ENCODE data around the gene PUSL1. TPM values are rescaled to one million over a fixed set of nuclear protein-coding genes. Genes with fewer than 3 reads are reported as not detected.

The PUSL1 gene
- total RNA-seq, 1 donor from 2014 or later, result 12.6 TPM

DNA sequence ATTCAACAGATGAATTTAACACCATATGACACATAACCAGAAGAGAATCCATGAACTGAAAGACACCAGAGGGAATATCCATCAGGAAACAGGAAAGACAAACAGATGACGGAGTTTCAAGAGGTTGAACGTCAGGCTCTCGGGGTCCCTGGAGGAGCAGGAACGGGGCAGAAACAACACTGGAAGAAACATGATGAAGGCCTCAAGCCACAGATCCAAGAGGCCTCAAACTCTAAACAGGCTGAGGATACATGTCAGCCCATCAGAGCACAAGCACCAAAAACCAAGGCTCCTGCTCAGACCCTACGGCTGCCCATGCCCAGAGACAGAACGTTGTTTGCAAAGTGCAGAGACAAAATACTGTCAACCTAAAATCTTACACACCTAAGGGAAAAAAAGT is 9.0 kb downstream of the PUSL1 start:
- Mint-ChIP-seq H3K27ac (no peak overlapping the region), H3K9me3 (no peaks in the 10 kb centered on the region), H3K27me3 (no peaks in the 10 kb centered on the region), H3K4me3 (no peak overlapping the region), H3K36me3 (ENCODE audit: low read depth) (peaks cover 51% of the 10 kb centered on the region), H3K4me1 (peaks cover 10% of the 10 kb centered on the region)
- DNase-seq (no peak), ATAC-seq (ENCODE audit: low read depth) (no peak)
- no peak for TF ChIP-seq CTCF (IDR thresholded peaks at IDR 0.05)
- intact Hi-C loops (cut with micrococcal nuclease), result no loop called here
- ChIA-PET CTCF (no interaction called here), POLR2A (interaction anchor here (0.7 kb wide), 1 partner anchor 311 kb away, joined by 4 read pairs; no protein-coding TSS in a partner anchor)

GRCh38 chr1:1318131-1318652 is 9.8 kb downstream of the PUSL1 start:
- POLR2A ChIA-PET, result no interaction called here
- H3K27ac Mint-ChIP-seq, result no peak overlapping the region

DNA sequence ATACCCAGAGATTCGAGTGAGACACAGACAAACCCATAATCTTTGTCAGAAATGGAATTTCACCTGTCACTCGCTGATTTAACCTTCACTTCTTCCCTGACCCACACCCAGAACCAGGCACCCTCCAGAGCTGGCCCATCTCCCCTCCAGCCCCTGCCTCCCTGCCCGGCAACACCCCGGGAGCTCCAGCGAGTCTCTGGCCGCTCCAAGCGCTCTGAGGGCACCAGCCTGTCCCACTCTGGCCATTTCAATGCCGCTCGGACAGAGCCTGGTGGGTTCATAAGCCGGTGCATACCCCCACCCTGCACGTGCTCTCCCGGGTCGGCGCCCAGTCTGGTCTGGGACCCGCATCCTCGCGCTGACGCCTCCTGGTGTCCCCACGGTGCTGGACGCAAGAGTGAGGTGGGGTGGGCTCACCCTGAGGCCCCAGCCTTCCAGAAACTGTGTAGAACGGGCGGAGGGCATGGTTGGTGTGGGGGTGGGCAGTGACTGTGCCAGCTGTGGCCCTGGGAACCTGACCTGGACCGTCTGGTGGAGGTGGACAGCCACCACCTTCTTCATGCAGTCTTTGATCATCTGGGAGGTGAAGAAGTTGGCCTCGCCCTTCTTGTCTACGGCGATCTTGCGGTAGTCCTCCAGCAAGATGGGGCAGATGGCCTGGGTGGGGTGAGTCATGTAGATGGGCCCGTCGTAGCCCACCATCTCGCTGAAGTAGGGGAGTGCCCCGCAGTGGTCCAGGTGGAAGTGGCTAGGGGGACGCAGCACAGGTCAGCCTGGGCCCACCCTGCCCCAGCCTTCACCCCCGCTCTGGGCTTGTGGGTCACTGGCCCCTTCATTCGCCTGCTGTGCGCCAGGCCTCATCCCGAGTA is 10.6 kb downstream of the PUSL1 start:
- H3K27me3 Mint-ChIP-seq, result no peaks in the 10 kb centered on the region
- TF ChIP-seq CTCF (IDR thresholded peaks at IDR 0.05), result no peak
- H3K27ac Mint-ChIP-seq, result no peak overlapping the region
- ChIA-PET POLR2A (no interaction called here), CTCF (no interaction called here)
- ATAC-seq (ENCODE audit: low read depth) (no peak), DNase-seq (no peak)
- no peak overlapping the region for H3K4me3 Mint-ChIP-seq
- intact Hi-C loops (cut with micrococcal nuclease), result no loop called here
- H3K9me3 Mint-ChIP-seq, result no peaks in the 10 kb centered on the region
- peaks cover 40% of the 10 kb centered on the region for H3K36me3 Mint-ChIP-seq (ENCODE audit: low read depth)
- H3K4me1 Mint-ChIP-seq, result peaks cover 20% of the 10 kb centered on the region

More at GRCh38 chr1:1318131-1318652, 9.8 kb downstream of the PUSL1 start:
- no peaks in the 10 kb centered on the region for H3K27me3 Mint-ChIP-seq
- peaks cover 45% of the 10 kb centered on the region for H3K36me3 Mint-ChIP-seq (ENCODE audit: low read depth)
- ATAC-seq (ENCODE audit: low read depth) (no peak), DNase-seq (no peak)
- H3K4me1 Mint-ChIP-seq, result peaks cover 15% of the 10 kb centered on the region
- no peaks in the 10 kb centered on the region for H3K9me3 Mint-ChIP-seq
- CTCF ChIA-PET, result no interaction called here
- intact Hi-C loops (cut with micrococcal nuclease), result no loop called here
- no peak overlapping the region for H3K4me3 Mint-ChIP-seq
- TF ChIP-seq CTCF (IDR thresholded peaks at IDR 0.05), result no peak

DNA sequence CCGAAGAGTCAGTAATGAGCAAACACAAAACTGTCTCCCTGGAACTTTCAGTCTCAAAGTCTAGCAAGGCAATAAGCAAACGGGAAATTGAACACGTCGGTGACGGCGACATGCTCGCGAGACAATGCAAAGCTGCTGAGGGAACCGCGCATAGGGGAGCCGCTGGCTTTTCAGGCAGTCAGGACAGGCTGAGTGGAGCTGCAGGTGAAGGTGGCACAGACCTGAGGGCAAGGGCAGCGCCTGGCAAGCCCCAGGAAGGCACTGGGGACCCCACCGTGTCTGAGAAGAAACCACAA is 11.2 kb downstream of the PUSL1 start:
- Mint-ChIP-seq H3K27me3 (no peaks in the 10 kb centered on the region), H3K36me3 (ENCODE audit: low read depth) (peaks cover 37% of the 10 kb centered on the region), H3K9me3 (no peaks in the 10 kb centered on the region), H3K27ac (no peak overlapping the region), H3K4me3 (no peak overlapping the region), H3K4me1 (peaks cover 21% of the 10 kb centered on the region)
- intact Hi-C loops (cut with micrococcal nuclease), result no loop called here
- ChIA-PET CTCF (no interaction called here), POLR2A (no interaction called here)
- ATAC-seq (ENCODE audit: low read depth) (no peak), DNase-seq (no peak)
- no peak for TF ChIP-seq CTCF (IDR thresholded peaks at IDR 0.05)

GRCh38 chr1:1320666-1321448 is 12.5 kb downstream of the PUSL1 start:
- ChIA-PET CTCF (no interaction called here), POLR2A (no interaction called here)
- Mint-ChIP-seq H3K27me3 (no peaks in the 10 kb centered on the region), H3K4me1 (peaks cover 28% of the 10 kb centered on the region), H3K4me3 (no peak overlapping the region), H3K36me3 (ENCODE audit: low read depth) (peaks cover 32% of the 10 kb centered on the region), H3K27ac (no peak overlapping the region), H3K9me3 (no peaks in the 10 kb centered on the region)
- no peak for TF ChIP-seq CTCF (IDR thresholded peaks at IDR 0.05)
- intact Hi-C loops (cut with micrococcal nuclease), result no loop called here
- ATAC-seq (ENCODE audit: low read depth) (no peak), DNase-seq (no peak)

Measured in activated B cell treated with CpG ODN at 0.5 μM for 24 hours (primary cell).